ENCODE data around the gene FILIP1L. TPM values are rescaled to one million over a fixed set of nuclear protein-coding genes. Genes with fewer than 3 reads are reported as not detected.

FILIP1L gene
- total and polyA plus RNA-seq, 12 donors: 5.3 to 33.2 (median 17.4) TPM

DNA sequence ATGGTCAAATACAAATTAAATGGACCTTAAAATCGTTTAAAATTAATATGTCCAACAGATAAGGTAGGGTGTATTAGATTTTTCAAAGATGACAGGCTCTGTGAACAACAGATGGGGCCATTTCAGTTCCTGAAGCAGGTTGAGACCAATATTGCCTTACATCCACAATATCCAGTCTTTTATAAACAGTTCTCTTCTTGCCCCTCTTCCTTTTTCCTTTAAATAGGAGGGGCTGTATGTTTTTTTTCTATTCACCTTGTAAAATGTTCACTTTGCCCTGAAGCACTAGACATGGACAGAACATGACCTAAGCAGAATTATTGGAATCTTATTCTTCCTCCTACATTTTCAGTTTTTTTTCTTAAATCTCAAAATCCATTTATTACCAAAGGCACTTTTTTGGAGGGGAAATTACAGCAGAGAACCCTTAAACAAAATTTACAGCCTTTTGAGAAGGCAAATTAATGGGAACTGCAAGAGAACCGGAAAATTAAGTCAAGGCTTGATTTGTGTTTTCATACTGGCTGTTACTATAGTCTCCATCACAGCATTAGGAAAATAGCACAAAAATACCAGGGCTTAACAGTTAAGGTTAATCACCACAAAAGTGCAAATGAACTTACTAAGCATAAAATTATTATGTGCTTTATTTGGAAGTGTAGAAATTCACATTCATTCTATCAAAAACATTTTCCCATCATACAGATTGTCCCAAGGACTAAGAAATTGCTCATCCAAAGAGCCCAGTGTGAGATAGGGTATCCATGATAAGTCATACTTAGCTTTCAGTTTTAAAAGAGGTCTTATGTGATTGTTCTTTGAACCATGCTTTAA lies 240.8 kb downstream of the FILIP1L start:
- Histone ChIP-seq H3K9me3 (replicated peaks in 1 of 3) (no peaks in the 10 kb centered on the region), H3K36me3 (replicated peaks in 1 of 2) (no peaks in the 10 kb centered on the region), H3K27ac (peak overlapping the region in 2 of 5 donors; percentile 30 to 87), H3K4me1 (replicated peaks in 1 of 2) (peaks cover 22 to 61% of the 10 kb centered on the region in 2 donors), H3K4me3 (peak overlapping the region in 1 of 4 donors; percentile 66), H3K27me3 (no peaks in the 10 kb centered on the region)
- WGBS, 4 donors: 29 to 45% (median 37%) methylated on average over 2 of the region's 2 CpGs
- intact Hi-C loops (cut with DNase I): no loop called here
- TF ChIP-seq POLR2A (IDR thresholded peaks at IDR 0.05): no peak
- TF ChIP-seq, protein P1, sequence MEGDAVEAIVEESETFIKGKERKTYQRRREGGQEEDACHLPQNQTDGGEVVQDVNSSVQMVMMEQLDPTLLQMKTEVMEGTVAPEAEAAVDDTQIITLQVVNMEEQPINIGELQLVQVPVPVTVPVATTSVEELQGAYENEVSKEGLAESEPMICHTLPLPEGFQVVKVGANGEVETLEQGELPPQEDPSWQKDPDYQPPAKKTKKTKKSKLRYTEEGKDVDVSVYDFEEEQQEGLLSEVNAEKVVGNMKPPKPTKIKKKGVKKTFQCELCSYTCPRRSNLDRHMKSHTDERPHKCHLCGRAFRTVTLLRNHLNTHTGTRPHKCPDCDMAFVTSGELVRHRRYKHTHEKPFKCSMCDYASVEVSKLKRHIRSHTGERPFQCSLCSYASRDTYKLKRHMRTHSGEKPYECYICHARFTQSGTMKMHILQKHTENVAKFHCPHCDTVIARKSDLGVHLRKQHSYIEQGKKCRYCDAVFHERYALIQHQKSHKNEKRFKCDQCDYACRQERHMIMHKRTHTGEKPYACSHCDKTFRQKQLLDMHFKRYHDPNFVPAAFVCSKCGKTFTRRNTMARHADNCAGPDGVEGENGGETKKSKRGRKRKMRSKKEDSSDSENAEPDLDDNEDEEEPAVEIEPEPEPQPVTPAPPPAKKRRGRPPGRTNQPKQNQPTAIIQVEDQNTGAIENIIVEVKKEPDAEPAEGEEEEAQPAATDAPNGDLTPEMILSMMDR (IDR thresholded peaks at IDR 0.05): no peak
- no peak for DNase-seq

DNA sequence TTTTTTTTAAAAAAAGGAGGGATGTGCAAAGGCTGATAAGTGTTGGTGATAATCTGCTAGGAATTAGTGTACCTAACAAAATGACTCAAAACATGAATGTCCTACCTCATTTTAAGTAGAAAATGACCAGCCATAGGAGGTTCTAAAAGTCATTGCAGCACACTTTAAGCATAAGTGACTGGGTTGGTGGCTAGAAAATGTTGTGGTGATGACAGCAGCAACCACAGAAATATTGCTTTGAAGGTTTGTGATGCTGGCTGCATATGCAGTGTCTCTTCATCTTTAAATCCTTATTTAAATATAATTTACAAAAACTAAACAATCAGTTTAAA lies 241.4 kb downstream of the FILIP1L start:
- peak overlapping the region in 1 of 5 donors; percentile 24 for H3K27ac ChIP-seq
- no peaks in the 10 kb centered on the region for H3K36me3 ChIP-seq (replicated peaks in 1 of 2)
- TF ChIP-seq POLR2A (IDR thresholded peaks at IDR 0.05): no peak
- TF ChIP-seq, protein P1 (IDR thresholded peaks at IDR 0.05): no peak
- intact Hi-C loops (cut with DNase I): no loop called here
- peak overlapping the region in 1 of 4 donors; percentile 66 for H3K4me3 ChIP-seq
- H3K9me3 ChIP-seq (replicated peaks in 1 of 3): no peaks in the 10 kb centered on the region
- no peak for DNase-seq
- H3K4me1 ChIP-seq (replicated peaks in 1 of 2): peaks cover 21 to 65% of the 10 kb centered on the region in 2 donors
- H3K27me3 ChIP-seq: no peaks in the 10 kb centered on the region

GRCh38 chr3:99871231-99872045 lies 242.9 kb downstream of the FILIP1L start:
- Histone ChIP-seq H3K27ac (peak overlapping the region in 2 of 5 donors; percentile 39 to 46), H3K9me3 (replicated peaks in 1 of 3) (no peaks in the 10 kb centered on the region), H3K36me3 (replicated peaks in 1 of 2) (no peaks in the 10 kb centered on the region), H3K4me1 (replicated peaks in 1 of 2) (peaks cover 17 to 80% of the 10 kb centered on the region in 2 donors), H3K27me3 (no peaks in the 10 kb centered on the region), H3K4me3 (peak overlapping the region in 1 of 4 donors; percentile 3)
- intact Hi-C loops (cut with DNase I): no loop called here
- peak in 1 of 7 donors; percentile 26 for DNase-seq
- TF ChIP-seq, protein P1 (IDR thresholded peaks at IDR 0.05): no peak
- peak in 1 of 2 donors; percentile 8 for TF ChIP-seq POLR2A (IDR thresholded peaks at IDR 0.05)
- WGBS, 4 donors: 38 to 51% (median 45%) methylated on average over 4 of the region's 4 CpGs

- WGBS, 4 donors: 89 to 100% (median 92%) methylated on average over 2 of the region's 2 CpGs
- no peak overlapping the region for H3K4me3 ChIP-seq
- H3K4me1 ChIP-seq (replicated peaks in 1 of 2): peaks cover 17 to 82% of the 10 kb centered on the region in 2 donors
- TF ChIP-seq, protein P1 (IDR thresholded peaks at IDR 0.05): no peak
- no peak for TF ChIP-seq POLR2A (IDR thresholded peaks at IDR 0.05)
- DNase-seq: no peak
- H3K27me3 ChIP-seq: no peaks in the 10 kb centered on the region
- peak overlapping the region in 2 of 5 donors; percentile 39 to 46 for H3K27ac ChIP-seq
- H3K36me3 ChIP-seq (replicated peaks in 1 of 2): no peaks in the 10 kb centered on the region
- intact Hi-C loops (cut with DNase I): no loop called here
- H3K9me3 ChIP-seq (replicated peaks in 1 of 3): no peaks in the 10 kb centered on the region
Measured at GRCh38 chr3:99870712-99871111, 243.6 kb downstream of the FILIP1L start.

All from adrenal gland (tissue), 12 donors.